ENCODE data around the gene FZD2.
"Not testable (repeated sequence)": the region's sequence is repeated elsewhere in the genome, so short reads cannot be mapped to it uniquely, and the experiment has no call there.

The FZD2 gene

GRCh38 chr17:44572801-44573200 lies 15.5 kb downstream of the FZD2 start:
- in situ Hi-C loops (cut with MboI; ENCODE audit: low sequenced_read_pairs), result no loop called here

- in situ Hi-C loops (cut with MboI; ENCODE audit: low sequenced_read_pairs), result no loop called here
Observed at GRCh38 chr17:44575403-44575802, 18.1 kb downstream of the FZD2 start.

GRCh38 chr17:44578947-44579346 lies 21.7 kb downstream of the FZD2 start:
- in situ Hi-C loops (cut with MboI; ENCODE audit: low sequenced_read_pairs), result no loop called here

GRCh38 chr17:44581868-44582267 lies 24.6 kb downstream of the FZD2 start:
- in situ Hi-C loops (cut with MboI; ENCODE audit: low sequenced_read_pairs), result no loop called here

GRCh38 chr17:44584443-44584842 lies 27.2 kb downstream of the FZD2 start:
- in situ Hi-C loops (cut with MboI; ENCODE audit: low sequenced_read_pairs), result no loop called here

GRCh38 chr17:44585315-44585714 lies 28.0 kb downstream of the FZD2 start:
- in situ Hi-C loops (cut with MboI; ENCODE audit: low sequenced_read_pairs), result no loop called here

- in situ Hi-C loops (cut with MboI; ENCODE audit: low sequenced_read_pairs), result no loop called here
Observed at GRCh38 chr17:44587339-44587738, 30.1 kb downstream of the FZD2 start.

- in situ Hi-C loops (cut with MboI; ENCODE audit: low sequenced_read_pairs), result no loop called here
Observed at GRCh38 chr17:44589316-44590071, 32.2 kb downstream of the FZD2 start.

- in situ Hi-C loops (cut with MboI; ENCODE audit: low sequenced_read_pairs), result not testable (repeated sequence)
Observed at GRCh38 chr17:44590072-44590462, 32.8 kb downstream of the FZD2 start.

- in situ Hi-C loops (cut with MboI; ENCODE audit: low sequenced_read_pairs), result not testable (repeated sequence)
Observed at GRCh38 chr17:44590762-44591161, 33.5 kb downstream of the FZD2 start.

- in situ Hi-C loops (cut with MboI; ENCODE audit: low sequenced_read_pairs), result no loop called here
Observed at GRCh38 chr17:44591206-44591605, 33.9 kb downstream of the FZD2 start.

- in situ Hi-C loops (cut with MboI; ENCODE audit: low sequenced_read_pairs), result no loop called here
Observed at GRCh38 chr17:44593156-44593555, 35.9 kb downstream of the FZD2 start.

GRCh38 chr17:44595216-44595775 lies 38.0 kb downstream of the FZD2 start:
- in situ Hi-C loops (cut with MboI; ENCODE audit: low sequenced_read_pairs), result no loop called here

GRCh38 chr17:44598329-44598728 lies 41.0 kb downstream of the FZD2 start:
- in situ Hi-C loops (cut with MboI; ENCODE audit: low sequenced_read_pairs), result no loop called here

- in situ Hi-C loops (cut with MboI; ENCODE audit: low sequenced_read_pairs), result no loop called here
Observed at GRCh38 chr17:44598932-44599297, 41.6 kb downstream of the FZD2 start.

- in situ Hi-C loops (cut with MboI; ENCODE audit: low sequenced_read_pairs), result no loop called here
Observed at GRCh38 chr17:44599298-44600175, 42.3 kb downstream of the FZD2 start.

GRCh38 chr17:44601539-44601938 lies 44.3 kb downstream of the FZD2 start:
- in situ Hi-C loops (cut with MboI; ENCODE audit: low sequenced_read_pairs), result no loop called here

- in situ Hi-C loops (cut with MboI; ENCODE audit: low sequenced_read_pairs), result no loop called here
Observed at GRCh38 chr17:44601973-44602372, 44.7 kb downstream of the FZD2 start.

- in situ Hi-C loops (cut with MboI; ENCODE audit: low sequenced_read_pairs), result no loop called here
Observed at GRCh38 chr17:44602390-44602789, 45.1 kb downstream of the FZD2 start.

GRCh38 chr17:44602970-44603369 lies 45.7 kb downstream of the FZD2 start:
- in situ Hi-C loops (cut with MboI; ENCODE audit: low sequenced_read_pairs), result no loop called here

- in situ Hi-C loops (cut with MboI; ENCODE audit: low sequenced_read_pairs), result no loop called here
Observed at GRCh38 chr17:44604116-44604761, 47.0 kb downstream of the FZD2 start.

All from HL-60/S4 (cell line).